Immature natural killer cell (primary cell): ENCODE data around the gene PANX2. TPM values are rescaled to one million over a fixed set of nuclear protein-coding genes. Genes with fewer than 3 reads are reported as not detected.
"Not testable (repeated sequence)": the region's sequence is repeated elsewhere in the genome, so short reads cannot be mapped to it uniquely, and the experiment has no call there.

Experiments used
- DNase-seq, 3 donors: peaks; one replicate each; pipeline ENCODE4 v3.0.0; 2022; ENCODE audit warnings: mixed read lengths in 1 of 3
- H3K27ac Mint-ChIP-seq, 6 donors: one replicate each; pipeline ENCODE4 v1.8.0; 2020; ENCODE audit warnings: mixed read lengths in 6 of 6, mild to moderate bottlenecking in 5 of 6, inconsistent platforms in 4 of 6, moderate library complexity in 3 of 6
- H3K27me3 Mint-ChIP-seq, 3 donors: one replicate each; pipeline ENCODE4 v1.8.0; 2020 to 2021; ENCODE audit warnings: low read depth in 3 of 3, mild to moderate bottlenecking in 3 of 3, mixed read lengths in 3 of 3, moderate library complexity in 3 of 3, inconsistent platforms in 1 of 3
- H3K36me3 Mint-ChIP-seq, 3 donors: one replicate each; pipeline ENCODE4 v1.8.0; 2020; ENCODE audit warnings: mixed read lengths in 3 of 3, inconsistent platforms in 2 of 3, mild to moderate bottlenecking in 2 of 3
- H3K4me1 Mint-ChIP-seq, 2 donors: one replicate each; pipeline ENCODE4 v1.8.0; 2020; ENCODE audit warnings: inconsistent platforms in 2 of 2, mild to moderate bottlenecking in 2 of 2, mixed read lengths in 2 of 2, moderate library complexity in 1 of 2
- H3K4me3 Mint-ChIP-seq, 5 donors: one replicate each; pipeline ENCODE4 v1.8.0; 2020; ENCODE audit warnings: mild to moderate bottlenecking in 5 of 5, mixed read lengths in 5 of 5, inconsistent platforms in 3 of 5, moderate library complexity in 3 of 5
- H3K9me3 Mint-ChIP-seq, 6 donors: one replicate each; pipeline ENCODE4 v1.8.0; 2020; ENCODE audit warnings: mild to moderate bottlenecking in 6 of 6, mixed read lengths in 6 of 6, inconsistent platforms in 4 of 6, moderate library complexity in 3 of 6
- polyA plus RNA-seq, 3 donors: library from polyadenylated mRNA; unstranded; fragments of 300-500 nt; fragmentation: Illumina TruSeq; gene quantifications; one replicate each; pipeline ENCODE4 v1.2.3, GENCODE V29; 2021

PANX2 gene
- polyA plus RNA-seq, 3 donors from 2014 or later: 0.07 TPM; not detected in 2

- Mint-ChIP-seq H3K4me3 (no peak overlapping the region), H3K9me3 (no peaks in the 10 kb centered on the region), H3K27ac (no peak overlapping the region), H3K4me1 (peaks cover 0 to 2% of the 10 kb centered on the region in 2 donors), H3K27me3 (no peaks in the 10 kb centered on the region), H3K36me3 (no peaks in the 10 kb centered on the region)
- no peak for DNase-seq
Observed at GRCh38 chr22:50153056-50153755, 17.3 kb upstream of the PANX2 start.

GRCh38 chr22:50153756-50154140 is 16.8 kb upstream of the PANX2 start:
- Mint-ChIP-seq H3K4me1 (peaks cover 0 to 2% of the 10 kb centered on the region in 2 donors), H3K9me3 (no peaks in the 10 kb centered on the region), H3K27me3 (no peaks in the 10 kb centered on the region), H3K4me3 (no peak overlapping the region), H3K27ac (no peak overlapping the region), H3K36me3 (no peaks in the 10 kb centered on the region)
- no peak for DNase-seq

GRCh38 chr22:50157709-50158375 is 12.7 kb upstream of the PANX2 start:
- no peak overlapping the region for H3K27ac Mint-ChIP-seq
- no peaks in the 10 kb centered on the region for H3K4me1 Mint-ChIP-seq
- DNase-seq: no peak
- no peaks in the 10 kb centered on the region for H3K9me3 Mint-ChIP-seq
- H3K36me3 Mint-ChIP-seq: no peaks in the 10 kb centered on the region
- H3K27me3 Mint-ChIP-seq: peaks cover 0 to 2% (median 0%) of the 10 kb centered on the region in 3 donors
- no peak overlapping the region for H3K4me3 Mint-ChIP-seq

GRCh38 chr22:50160947-50161346 is 9.6 kb upstream of the PANX2 start:
- H3K4me1 Mint-ChIP-seq: no peaks in the 10 kb centered on the region
- no peak overlapping the region for H3K4me3 Mint-ChIP-seq
- DNase-seq: no peak
- H3K9me3 Mint-ChIP-seq: no peaks in the 10 kb centered on the region
- no peaks in the 10 kb centered on the region for H3K36me3 Mint-ChIP-seq
- H3K27ac Mint-ChIP-seq: no peak overlapping the region
- H3K27me3 Mint-ChIP-seq: peaks cover 0 to 2% (median 2%) of the 10 kb centered on the region in 3 donors

- no peaks in the 10 kb centered on the region for H3K9me3 Mint-ChIP-seq
- H3K4me3 Mint-ChIP-seq: no peak overlapping the region
- no peaks in the 10 kb centered on the region for H3K36me3 Mint-ChIP-seq
- DNase-seq: no peak
- no peak overlapping the region for H3K27ac Mint-ChIP-seq
- H3K4me1 Mint-ChIP-seq: no peaks in the 10 kb centered on the region
- peaks cover 0 to 2% (median 2%) of the 10 kb centered on the region in 3 donors for H3K27me3 Mint-ChIP-seq
Observed at GRCh38 chr22:50161508-50162390, 8.8 kb upstream of the PANX2 start.

GRCh38 chr22:50162391-50162956 is 8.1 kb upstream of the PANX2 start:
- Mint-ChIP-seq H3K4me1 (no peaks in the 10 kb centered on the region), H3K9me3 (no peaks in the 10 kb centered on the region), H3K27ac (no peak overlapping the region), H3K27me3 (peaks cover 0 to 6% (median 3%) of the 10 kb centered on the region in 3 donors), H3K36me3 (no peaks in the 10 kb centered on the region), H3K4me3 (no peak overlapping the region)
- DNase-seq: no peak

- H3K4me3 Mint-ChIP-seq: no peak overlapping the region
- H3K4me1 Mint-ChIP-seq: peaks cover 0 to 3% of the 10 kb centered on the region in 2 donors
- H3K27me3 Mint-ChIP-seq: peaks cover 4 to 16% (median 14%) of the 10 kb centered on the region in 3 donors
- no peak overlapping the region for H3K27ac Mint-ChIP-seq
- no peaks in the 10 kb centered on the region for H3K36me3 Mint-ChIP-seq
- no peak for DNase-seq
- H3K9me3 Mint-ChIP-seq: no peaks in the 10 kb centered on the region
Observed at GRCh38 chr22:50165436-50166123, 5.0 kb upstream of the PANX2 start.

- Mint-ChIP-seq H3K9me3 (no peaks in the 10 kb centered on the region), H3K4me1 (peaks cover 0 to 5% of the 10 kb centered on the region in 2 donors), H3K4me3 (peak overlapping the region in 1 of 5 donors; percentile 60), H3K27me3 (peaks cover 10 to 24% (median 16%) of the 10 kb centered on the region in 3 donors), H3K36me3 (no peaks in the 10 kb centered on the region), H3K27ac (no peak overlapping the region)
- DNase-seq: no peak
Observed at GRCh38 chr22:50167689-50168489, 2.6 kb upstream of the PANX2 start.

GRCh38 chr22:50168490-50169180 is 1.9 kb upstream of the PANX2 start:
- H3K27ac Mint-ChIP-seq, H3K4me1 Mint-ChIP-seq: not testable (repeated sequence)
- peaks cover 10 to 23% (median 16%) of the 10 kb centered on the region in 3 donors for H3K27me3 Mint-ChIP-seq

GRCh38 chr22:50169181-50169759 is 1.3 kb upstream of the PANX2 start:
- Mint-ChIP-seq H3K27me3 (peaks cover 10 to 23% (median 16%) of the 10 kb centered on the region in 3 donors), H3K9me3 (no peaks in the 10 kb centered on the region), H3K27ac (no peak overlapping the region), H3K36me3 (no peaks in the 10 kb centered on the region), H3K4me1 (peaks cover 0 to 5% of the 10 kb centered on the region in 2 donors), H3K4me3 (peak overlapping the region; percentile 38 to 71 (median 64))
- DNase-seq: no peak

More at GRCh38 chr22:50168490-50169180, 1.9 kb upstream of the PANX2 start:
- DNase-seq, H3K36me3 Mint-ChIP-seq, H3K9me3 Mint-ChIP-seq: not testable (repeated sequence)
- peak overlapping the region; percentile 38 to 71 (median 64) for H3K4me3 Mint-ChIP-seq

- Mint-ChIP-seq H3K4me1 (peaks cover 0 to 5% of the 10 kb centered on the region in 2 donors), H3K36me3 (no peaks in the 10 kb centered on the region)
- DNase-seq: peak in 1 of 3 donors; percentile 25
Observed at GRCh38 chr22:50169774-50170341, 673 bp upstream of the PANX2 start.

More at GRCh38 chr22:50169774-50170341, 673 bp upstream of the PANX2 start:
- Mint-ChIP-seq H3K4me3 (peak overlapping the region; percentile 27 to 69 (median 53)), H3K9me3 (no peaks in the 10 kb centered on the region), H3K27me3 (peaks cover 10 to 23% (median 16%) of the 10 kb centered on the region in 3 donors), H3K27ac (no peak overlapping the region)
